GM18951 (cell line): ENCODE data around the gene XPR1.

ENCODE experiments used
- POLR2A ChIP-seq: IDR thresholded peaks from 4 replicates; pipeline ENCODE4 v1.6.1; 2011; ENCODE audit warnings: mild to moderate bottlenecking; ENCODE audit not compliant: insufficient read length, insufficient read depth; ENCODE audit errors: extremely low read depth
- in situ Hi-C: fragments of 300-500 bp; cut with MboI; formaldehyde crosslinking; loops from one replicate; pipeline ENCODE4 v1.12.0; 2022; ENCODE audit warnings: low sequenced_read_pairs, mixed read lengths, inconsistent platforms; ENCODE audit not compliant: unreplicated experiment

XPR1 gene

GRCh38 chr1:180631766-180632325 is at the start of gene XPR1:
Gene XPR1, plus strand, starts transcription at chr1:180632022. Its CDS starts 180 bp downstream, at chr1:180632202.
- in situ Hi-C loops: no loop called here
- TF ChIP-seq POLR2A: peak; percentile 85

GRCh38 chr1:180584869-180585268 is 47.0 kb upstream of the XPR1 start:
- TF ChIP-seq POLR2A: no peak
- in situ Hi-C loops: no loop called here

- in situ Hi-C loops: no loop called here
- TF ChIP-seq POLR2A: no peak
Observed at GRCh38 chr1:180585994-180586359, 45.8 kb upstream of the XPR1 start.

GRCh38 chr1:180586671-180587155 is 45.1 kb upstream of the XPR1 start:
- TF ChIP-seq POLR2A: no peak
- in situ Hi-C loops: no loop called here

- in situ Hi-C loops: no loop called here
- TF ChIP-seq POLR2A: no peak
Observed at GRCh38 chr1:180588121-180588520, 43.7 kb upstream of the XPR1 start.

GRCh38 chr1:180590889-180591288 is 40.9 kb upstream of the XPR1 start:
- in situ Hi-C loops: no loop called here
- no peak for TF ChIP-seq POLR2A

GRCh38 chr1:180593382-180593781 is 38.4 kb upstream of the XPR1 start:
- no peak for TF ChIP-seq POLR2A
- in situ Hi-C loops: no loop called here

GRCh38 chr1:180594723-180595122 is 37.1 kb upstream of the XPR1 start:
- in situ Hi-C loops: no loop called here
- TF ChIP-seq POLR2A: no peak

- in situ Hi-C loops: no loop called here
- no peak for TF ChIP-seq POLR2A
Observed at GRCh38 chr1:180595966-180596365, 35.9 kb upstream of the XPR1 start.

- in situ Hi-C loops: no loop called here
Observed at GRCh38 chr1:180597520-180597919, 34.3 kb upstream of the XPR1 start.

GRCh38 chr1:180598333-180598974 is 33.4 kb upstream of the XPR1 start:
- in situ Hi-C loops: no loop called here
- TF ChIP-seq POLR2A: no peak

More at GRCh38 chr1:180597520-180597919, 34.3 kb upstream of the XPR1 start:
- TF ChIP-seq POLR2A: no peak

- in situ Hi-C loops: no loop called here
- no peak for TF ChIP-seq POLR2A
Observed at GRCh38 chr1:180600343-180600742, 31.5 kb upstream of the XPR1 start.

GRCh38 chr1:180601512-180601911 is 30.3 kb upstream of the XPR1 start:
- in situ Hi-C loops: no loop called here
- no peak for TF ChIP-seq POLR2A

- TF ChIP-seq POLR2A: no peak
- in situ Hi-C loops: no loop called here
Observed at GRCh38 chr1:180603223-180603849, 28.5 kb upstream of the XPR1 start.
